ENCODE measurements around the gene CHCHD4. TPM values are rescaled to one million over a fixed set of nuclear protein-coding genes. Genes with fewer than 3 reads are reported as not detected.

Gene CHCHD4
- total RNA-seq, 4 donors from 2014 or later = 10.7 to 17.7 (median 13.8) TPM

DNA sequence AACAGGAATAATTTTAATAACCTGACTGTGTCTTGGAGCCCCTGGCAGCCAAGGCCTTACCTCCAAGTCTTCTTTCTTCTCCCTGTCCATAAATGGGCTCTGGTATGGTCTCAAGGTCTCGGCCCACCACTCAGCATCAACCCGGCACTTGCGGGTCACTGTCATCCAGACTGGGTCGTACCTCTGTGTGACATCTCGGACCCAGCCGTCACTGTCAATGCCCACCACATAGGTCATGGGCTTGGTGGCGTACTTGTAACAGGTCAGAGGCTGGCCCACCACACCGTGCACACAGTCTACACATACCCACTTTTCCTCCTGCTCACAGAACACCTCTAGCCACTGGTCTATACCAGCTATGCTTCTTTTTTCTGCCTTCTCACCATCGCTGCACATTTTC lies 33.3 kb upstream of the CHCHD4 start:
- TF ChIP-seq, protein P1, sequence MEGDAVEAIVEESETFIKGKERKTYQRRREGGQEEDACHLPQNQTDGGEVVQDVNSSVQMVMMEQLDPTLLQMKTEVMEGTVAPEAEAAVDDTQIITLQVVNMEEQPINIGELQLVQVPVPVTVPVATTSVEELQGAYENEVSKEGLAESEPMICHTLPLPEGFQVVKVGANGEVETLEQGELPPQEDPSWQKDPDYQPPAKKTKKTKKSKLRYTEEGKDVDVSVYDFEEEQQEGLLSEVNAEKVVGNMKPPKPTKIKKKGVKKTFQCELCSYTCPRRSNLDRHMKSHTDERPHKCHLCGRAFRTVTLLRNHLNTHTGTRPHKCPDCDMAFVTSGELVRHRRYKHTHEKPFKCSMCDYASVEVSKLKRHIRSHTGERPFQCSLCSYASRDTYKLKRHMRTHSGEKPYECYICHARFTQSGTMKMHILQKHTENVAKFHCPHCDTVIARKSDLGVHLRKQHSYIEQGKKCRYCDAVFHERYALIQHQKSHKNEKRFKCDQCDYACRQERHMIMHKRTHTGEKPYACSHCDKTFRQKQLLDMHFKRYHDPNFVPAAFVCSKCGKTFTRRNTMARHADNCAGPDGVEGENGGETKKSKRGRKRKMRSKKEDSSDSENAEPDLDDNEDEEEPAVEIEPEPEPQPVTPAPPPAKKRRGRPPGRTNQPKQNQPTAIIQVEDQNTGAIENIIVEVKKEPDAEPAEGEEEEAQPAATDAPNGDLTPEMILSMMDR (IDR thresholded peaks at IDR 0.05) = no peak
- TF ChIP-seq EP300 (IDR thresholded peaks at IDR 0.05) (no peak), POLR2A (IDR thresholded peaks at IDR 0.05) (no peak)
- no peak overlapping the region for H3K4me3 ChIP-seq
- peaks cover 0 to 22% (median 8%) of the 10 kb centered on the region in 4 donors for H3K9me3 ChIP-seq
- no peaks in the 10 kb centered on the region for H3K27me3 ChIP-seq
- no peak for DNase-seq (ENCODE audit: low spot score in 2 of 2)
- H3K27ac ChIP-seq = no peak overlapping the region
- WGBS, 2 donors = 99% methylated on average over 9 of the region's 9 CpGs
- H3K36me3 ChIP-seq = peaks cover 5 to 93% (median 42%) of the 10 kb centered on the region in 3 donors
- peaks cover 0 to 4% (median 0%) of the 10 kb centered on the region in 4 donors for H3K4me1 ChIP-seq

DNA sequence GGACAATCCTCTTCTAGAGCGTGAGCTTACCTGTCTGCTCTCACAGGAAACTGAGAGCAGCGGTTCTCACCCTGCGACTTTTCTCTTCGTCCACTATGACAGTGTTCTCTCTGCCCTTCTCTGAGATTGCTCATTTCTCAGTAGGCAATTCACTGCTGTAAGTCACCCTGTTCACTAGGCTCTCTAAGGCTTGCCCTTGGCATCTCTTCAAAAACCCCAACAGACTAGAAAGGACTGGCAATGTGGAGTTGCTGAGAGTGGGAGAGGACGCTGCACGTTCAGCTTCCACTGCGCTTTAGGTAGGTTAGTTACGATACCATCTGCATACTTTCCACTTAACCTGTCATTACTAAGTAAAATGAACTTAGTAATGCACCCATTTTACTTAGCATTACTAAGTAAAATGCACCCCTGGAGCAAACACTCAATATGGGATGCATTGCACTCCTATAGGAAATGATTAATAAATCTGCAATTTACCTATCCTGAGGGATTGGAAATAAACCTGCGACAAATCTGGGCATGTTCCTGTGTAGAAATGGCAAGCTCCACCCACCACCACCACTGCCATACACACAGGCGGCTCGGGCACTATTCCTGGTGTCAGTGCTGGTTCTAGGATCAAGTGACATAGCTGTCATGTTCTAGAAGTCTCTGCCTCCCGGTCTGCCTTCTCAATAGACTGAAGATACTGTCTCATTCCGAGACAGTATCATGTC lies 32.3 kb upstream of the CHCHD4 start:
- TF ChIP-seq EP300 (IDR thresholded peaks at IDR 0.05) (no peak), POLR2A (IDR thresholded peaks at IDR 0.05) (no peak)
- TF ChIP-seq, protein P1 (IDR thresholded peaks at IDR 0.05) = no peak
- peaks cover 0 to 4% (median 0%) of the 10 kb centered on the region in 4 donors for H3K4me1 ChIP-seq
- H3K4me3 ChIP-seq = no peak overlapping the region
- H3K9me3 ChIP-seq = peaks cover 0 to 13% (median 7%) of the 10 kb centered on the region in 4 donors
- no peaks in the 10 kb centered on the region for H3K27me3 ChIP-seq
- peaks cover 5 to 93% (median 38%) of the 10 kb centered on the region in 3 donors for H3K36me3 ChIP-seq
- no peak overlapping the region for H3K27ac ChIP-seq
- 92 to 97% methylated on average over 13 of the region's 13 CpGs for WGBS, 2 donors
- DNase-seq (ENCODE audit: low spot score in 2 of 2) = no peak

DNA sequence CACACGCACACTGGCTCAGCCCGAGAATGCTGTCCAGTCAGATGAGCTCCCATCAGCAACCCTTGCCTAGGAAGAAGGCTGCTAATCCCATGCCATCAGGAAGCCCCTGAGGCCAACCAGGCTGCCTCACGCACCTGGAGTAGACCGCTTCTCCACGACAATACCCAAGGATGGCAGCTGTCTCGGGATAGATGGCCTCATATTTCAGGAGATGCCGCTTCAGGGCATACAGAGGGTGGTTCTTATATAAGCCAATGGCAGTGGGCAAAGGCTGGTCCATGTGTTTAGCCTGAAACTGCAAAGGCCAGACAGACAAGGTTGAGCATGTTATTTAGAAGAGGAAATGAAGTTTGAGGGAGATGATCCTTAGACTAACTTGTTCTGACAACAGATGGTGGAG lies 31.5 kb upstream of the CHCHD4 start:
- 91 to 94% methylated on average over 7 of the region's 7 CpGs for WGBS, 2 donors
- Histone ChIP-seq H3K9me3 (peaks cover 0 to 5% (median 3%) of the 10 kb centered on the region in 4 donors), H3K36me3 (peaks cover 5 to 93% (median 38%) of the 10 kb centered on the region in 3 donors), H3K27me3 (no peaks in the 10 kb centered on the region), H3K4me1 (peaks cover 0 to 4% (median 0%) of the 10 kb centered on the region in 4 donors), H3K4me3 (no peak overlapping the region), H3K27ac (no peak overlapping the region)
- no peak for DNase-seq (ENCODE audit: low spot score in 2 of 2)
- no peak for TF ChIP-seq EP300 (IDR thresholded peaks at IDR 0.05)
- TF ChIP-seq, protein P1 (IDR thresholded peaks at IDR 0.05) = no peak
- TF ChIP-seq POLR2A (IDR thresholded peaks at IDR 0.05) = no peak

DNA sequence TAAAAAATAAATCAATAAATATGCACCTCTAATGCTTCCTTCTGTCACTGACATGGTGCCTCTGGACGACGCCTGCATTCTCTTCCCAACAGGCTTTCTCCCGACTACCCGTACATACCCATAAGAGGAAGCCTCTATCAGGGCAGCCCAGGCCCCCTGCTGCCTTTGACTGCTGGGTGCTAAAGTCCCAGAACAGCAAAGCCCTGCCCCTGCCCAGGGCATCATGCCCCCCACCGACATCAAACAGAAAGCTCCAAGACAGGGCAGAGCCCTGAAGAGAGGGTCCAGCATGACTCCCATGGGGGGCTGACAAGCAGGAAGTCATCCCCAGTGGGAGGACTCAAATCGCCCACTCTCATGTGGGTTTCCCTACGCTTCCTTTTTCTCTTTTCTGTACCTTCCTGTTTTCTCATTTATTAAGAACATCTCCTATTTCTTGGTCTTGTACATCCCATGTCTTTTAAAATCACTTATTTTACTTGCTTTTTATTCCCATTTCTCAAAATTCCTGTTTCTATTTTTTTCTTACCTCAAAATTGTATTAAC lies 30.3 kb upstream of the CHCHD4 start:
- H3K36me3 ChIP-seq = peaks cover 5 to 93% (median 38%) of the 10 kb centered on the region in 3 donors
- DNase-seq (ENCODE audit: low spot score in 2 of 2) = no peak
- no peaks in the 10 kb centered on the region for H3K9me3 ChIP-seq
- WGBS, 2 donors = 84 to 91% methylated on average over 7 of the region's 7 CpGs
- H3K27me3 ChIP-seq = no peaks in the 10 kb centered on the region
- H3K27ac ChIP-seq = no peak overlapping the region
- no peak for TF ChIP-seq POLR2A (IDR thresholded peaks at IDR 0.05)
- H3K4me3 ChIP-seq = no peak overlapping the region
- H3K4me1 ChIP-seq = peaks cover 0 to 4% (median 0%) of the 10 kb centered on the region in 4 donors

DNA sequence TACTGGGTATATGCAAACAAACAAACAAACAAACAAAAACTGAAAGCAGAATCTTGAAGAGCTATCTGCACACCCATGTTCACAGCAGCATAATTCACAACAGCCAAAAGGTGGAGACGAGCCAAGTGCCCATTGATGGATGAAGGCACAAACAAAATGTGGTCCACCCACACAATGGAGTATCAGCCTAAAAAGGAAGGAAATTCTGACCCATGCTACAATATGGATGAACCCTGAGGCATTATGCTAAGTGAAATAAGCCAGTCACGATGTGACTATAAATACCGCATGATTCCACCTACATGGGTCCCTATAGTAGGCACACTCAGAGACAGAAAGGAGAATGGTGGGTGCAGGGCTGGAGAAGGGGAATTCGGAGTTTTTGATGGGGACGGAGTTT lies 29.6 kb upstream of the CHCHD4 start:
- Histone ChIP-seq H3K27me3 (no peaks in the 10 kb centered on the region), H3K27ac (no peak overlapping the region), H3K4me1 (peaks cover 0 to 4% (median 0%) of the 10 kb centered on the region in 4 donors), H3K36me3 (peaks cover 5 to 92% (median 33%) of the 10 kb centered on the region in 3 donors), H3K9me3 (no peaks in the 10 kb centered on the region), H3K4me3 (no peak overlapping the region)
- TF ChIP-seq EP300 (IDR thresholded peaks at IDR 0.05) = no peak
- TF ChIP-seq POLR2A (IDR thresholded peaks at IDR 0.05) = no peak
- TF ChIP-seq, protein P1 (IDR thresholded peaks at IDR 0.05) = no peak
- 78 to 79% methylated on average over 5 of the region's 5 CpGs for WGBS, 2 donors
- no peak for DNase-seq (ENCODE audit: low spot score in 2 of 2)
